Measurements from ENCODE around the gene ZMYND15. TPM values are rescaled to one million over a fixed set of nuclear protein-coding genes. Genes with fewer than 3 reads are reported as not detected.

ZMYND15 gene
- total RNA-seq, 1 donor from 2014 or later, result 0.20 TPM

- DNase-seq, result no peak
- no peak for ATAC-seq
- intact Hi-C loops (cut with micrococcal nuclease), result no loop called here
These were observed 32.0 kb downstream of the ZMYND15 start, which contains the start of gene TM4SF5 for GRCh38 chr17:4771519-4772234. TM4SF5 (plus strand) TSS chr17:4771886; CDS start chr17:4771923, 37 bp downstream.

- intact Hi-C loops (cut with micrococcal nuclease), result no loop called here
- no peak for ATAC-seq
- DNase-seq, result no peak
These were observed 32.6 kb downstream of the ZMYND15 start for GRCh38 chr17:4772235-4772613.

- intact Hi-C loops (cut with micrococcal nuclease), result no loop called here
- ATAC-seq (no peak), DNase-seq (no peak)
These were observed 38.5 kb downstream of the ZMYND15 start for GRCh38 chr17:4777969-4778760.

- DNase-seq (no peak), ATAC-seq (no peak)
- intact Hi-C loops (cut with micrococcal nuclease), result no loop called here
These were observed 40.8 kb downstream of the ZMYND15 start for GRCh38 chr17:4780325-4780955.

GRCh38 chr17:4782652-4783051, 43.0 kb downstream of the ZMYND15 start:
- intact Hi-C loops (cut with micrococcal nuclease), result no loop called here
- ATAC-seq (no peak), DNase-seq (no peak)

GRCh38 chr17:4785311-4786105, 45.9 kb downstream of the ZMYND15 start:
- no peak for ATAC-seq
- intact Hi-C loops (cut with micrococcal nuclease), result no loop called here
- DNase-seq, result peak; percentile 36

GRCh38 chr17:4786106-4786511, 46.5 kb downstream of the ZMYND15 start, which contains the start of gene VMO1:
VMO1 (minus strand) TSS chr17:4786364; CDS start chr17:4786352, 12 bp downstream.
- DNase-seq, result peak; percentile 50
- no peak for ATAC-seq
- intact Hi-C loops (cut with micrococcal nuclease), result no loop called here

- DNase-seq (no peak), ATAC-seq (no peak)
- intact Hi-C loops (cut with micrococcal nuclease), result no loop called here
These were observed 46.9 kb downstream of the ZMYND15 start for GRCh38 chr17:4786516-4786915.

- DNase-seq, result no peak
- intact Hi-C loops (cut with micrococcal nuclease), result no loop called here
- ATAC-seq, result no peak
These were observed 48.6 kb downstream of the ZMYND15 start for GRCh38 chr17:4788159-4788806.

- intact Hi-C loops (cut with micrococcal nuclease), result no loop called here
- no peak for DNase-seq
- ATAC-seq, result no peak
These were observed 49.4 kb downstream of the ZMYND15 start, which contains the start of gene GLTPD2 for GRCh38 chr17:4788807-4789700. GLTPD2 (plus strand) TSS chr17:4788964; CDS start chr17:4789012, 48 bp downstream.

GRCh38 chr17:4789701-4789950, 50.0 kb downstream of the ZMYND15 start:
- DNase-seq (no peak), ATAC-seq (no peak)
- intact Hi-C loops (cut with micrococcal nuclease), result no loop called here

GRCh38 chr17:4789951-4790704, 50.5 kb downstream of the ZMYND15 start:
- ATAC-seq (peak; percentile 95), DNase-seq (peak; percentile 93)
- intact Hi-C loops (cut with micrococcal nuclease), result loop anchor here (10.0 kb wide), 1 partner anchor 95 kb away; no protein-coding TSS in a partner anchor

GRCh38 chr17:4790705-4791088, 51.1 kb downstream of the ZMYND15 start:
- intact Hi-C loops (cut with micrococcal nuclease), result loop anchor here (10.0 kb wide), 1 partner anchor 94 kb away; no protein-coding TSS in a partner anchor
- ATAC-seq (no peak), DNase-seq (no peak)

- DNase-seq, result no peak
- no peak for ATAC-seq
- intact Hi-C loops (cut with micrococcal nuclease), result loop anchor here (10.0 kb wide), 1 partner anchor 90 kb away; no protein-coding TSS in a partner anchor
These were observed 55.5 kb downstream of the ZMYND15 start for GRCh38 chr17:4795168-4795567.

Data from left ventricle myocardium superior (tissue), 1 donor.